Thyroid gland (tissue), 4 donors: ENCODE measurements around the gene GPC1. TPM values are rescaled to one million over a fixed set of nuclear protein-coding genes. Genes with fewer than 3 reads are reported as not detected.

Experiments
- DNase-seq, 2 donors: peaks; one replicate each; pipeline ENCODE4 v3.0.0-alpha.2; 2019
- H3K27ac ChIP-seq, 3 donors: fragments of 200-600 bp; sonication (generic); 1 replicate in 2 of 3; 2 replicates in 1 of 3; pipeline ENCODE4 v1.5.1; 2016 to 2019; ENCODE audit warnings: mild to moderate bottlenecking in 1 of 3, moderate library complexity in 1 of 3
- H3K27me3 ChIP-seq: fragments of 200-600 bp; sonication (generic); one replicate; pipeline ENCODE4 v1.5.1; 2019
- H3K36me3 ChIP-seq, 2 donors: fragments of 200-600 bp; sonication (generic); one replicate each; pipeline ENCODE4 v1.5.1; 2016 to 2019
- H3K4me1 ChIP-seq, 2 donors: fragments of 200-600 bp; sonication (generic); one replicate each; pipeline ENCODE4 v1.5.1; 2017 to 2019
- H3K4me3 ChIP-seq, 3 donors: fragments of 200-600 bp; sonication (generic); replicated peaks in 1 of 3; 1 replicate in 2 of 3; 2 replicates in 1 of 3; pipeline ENCODE4 v1.5.1; 2016; ENCODE audit warnings: mild to moderate bottlenecking in 1 of 3
- H3K9me3 ChIP-seq: fragments of 200-600 bp; sonication (generic); one replicate; pipeline ENCODE4 v1.5.1; 2017
- CTCF ChIP-seq, 6 experiments: fragments of 200-600 bp in 3 of 6; fragments of 450-650 bp in 3 of 6; sonication (generic) in 3 of 6; IDR thresholded peaks; one replicate each; pipeline ENCODE4 v1.5.1; 2016 to 2019; ENCODE audit warnings: antibody characterized with exemption in 6 of 6, mild to moderate bottlenecking in 2 of 6, inconsistent platforms in 1 of 6, moderate library complexity in 1 of 6
- POLR2A ChIP-seq, 2 donors: fragments of 450-650 bp; IDR thresholded peaks; one replicate each; pipeline ENCODE4 v1.6.1; 2017; ENCODE audit warnings: antibody characterized with exemption in 2 of 2, mild to moderate bottlenecking in 2 of 2, moderate library complexity in 1 of 2
- WGBS, 2 donors: methylation state at CpG; one replicate each; pipeline ENCODE4 v1.1.5; 2017; 5-methylcytosine and 5-hydroxymethylcytosine counted together
- intact Hi-C: fragments of 100-400 bp; cut with DNase I; formaldehyde crosslinking; loops from one replicate; pipeline ENCODE4 v1.15.1; 2023
- total RNA-seq, 4 donors: library from RNA; depleted of rRNA; stranded (reverse); fragments of >200 nt; gene quantifications; one replicate each; pipeline ENCODE4 v1.2.3, GENCODE V29; 2016

The GPC1 gene
- total RNA-seq, 4 donors from 2014 or later: 14.1 to 35.5 (median 26.8) TPM

- Histone ChIP-seq H3K4me1 (no peaks in the 10 kb centered on the region), H3K4me3 (no peak overlapping the region), H3K36me3 (no peaks in the 10 kb centered on the region), H3K27ac (no peak overlapping the region), H3K9me3 (no peaks in the 10 kb centered on the region), H3K27me3 (no peaks in the 10 kb centered on the region)
- TF ChIP-seq CTCF (IDR thresholded peaks at IDR 0.05): no peak
- no peak for TF ChIP-seq POLR2A (IDR thresholded peaks at IDR 0.05)
- no peak for DNase-seq
- 90 to 95% methylated on average over 16 to 21 of the region's 21 CpGs for WGBS, 2 donors
- intact Hi-C loops: no loop called here
Observed at GRCh38 chr2:240388471-240389301, 46.8 kb upstream of the GPC1 start.

GRCh38 chr2:240389302-240389805, 46.1 kb upstream of the GPC1 start:
- H3K27ac ChIP-seq: no peak overlapping the region
- H3K4me3 ChIP-seq: no peak overlapping the region
- WGBS, 2 donors: 88 to 94% methylated on average over 2 of the region's 6 CpGs
- DNase-seq: no peak
- intact Hi-C loops: no loop called here
- H3K36me3 ChIP-seq: no peaks in the 10 kb centered on the region
- no peaks in the 10 kb centered on the region for H3K27me3 ChIP-seq
- H3K9me3 ChIP-seq: no peaks in the 10 kb centered on the region
- no peak for TF ChIP-seq CTCF (IDR thresholded peaks at IDR 0.05)
- no peak for TF ChIP-seq POLR2A (IDR thresholded peaks at IDR 0.05)
- no peaks in the 10 kb centered on the region for H3K4me1 ChIP-seq

GRCh38 chr2:240390091-240391073, 45.1 kb upstream of the GPC1 start:
- Histone ChIP-seq H3K4me1 (no peaks in the 10 kb centered on the region), H3K9me3 (no peaks in the 10 kb centered on the region), H3K27ac (no peak overlapping the region), H3K4me3 (no peak overlapping the region), H3K36me3 (no peaks in the 10 kb centered on the region), H3K27me3 (no peaks in the 10 kb centered on the region)
- WGBS, 2 donors: 84 to 87% methylated on average over 23 to 24 of the region's 28 CpGs
- intact Hi-C loops: no loop called here
- TF ChIP-seq POLR2A (IDR thresholded peaks at IDR 0.05) (no peak), CTCF (IDR thresholded peaks at IDR 0.05) (no peak)
- no peak for DNase-seq

GRCh38 chr2:240391111-240392051, 44.1 kb upstream of the GPC1 start:
- intact Hi-C loops: no loop called here
- Histone ChIP-seq H3K9me3 (no peaks in the 10 kb centered on the region), H3K4me1 (no peaks in the 10 kb centered on the region), H3K36me3 (no peaks in the 10 kb centered on the region), H3K27ac (no peak overlapping the region), H3K27me3 (no peaks in the 10 kb centered on the region), H3K4me3 (no peak overlapping the region)
- DNase-seq: peak in 1 of 2 donors; percentile 0
- no peak for TF ChIP-seq POLR2A (IDR thresholded peaks at IDR 0.05)
- no peak for TF ChIP-seq CTCF (IDR thresholded peaks at IDR 0.05)
- WGBS, 2 donors: 86 to 94% methylated on average over 12 to 18 of the region's 25 CpGs
